ENCODE measurements around the gene SESN1.
"Not testable (repeated sequence)": the region's sequence is repeated elsewhere in the genome, so short reads cannot be mapped to it uniquely, and the experiment has no call there.

Gene SESN1

DNA sequence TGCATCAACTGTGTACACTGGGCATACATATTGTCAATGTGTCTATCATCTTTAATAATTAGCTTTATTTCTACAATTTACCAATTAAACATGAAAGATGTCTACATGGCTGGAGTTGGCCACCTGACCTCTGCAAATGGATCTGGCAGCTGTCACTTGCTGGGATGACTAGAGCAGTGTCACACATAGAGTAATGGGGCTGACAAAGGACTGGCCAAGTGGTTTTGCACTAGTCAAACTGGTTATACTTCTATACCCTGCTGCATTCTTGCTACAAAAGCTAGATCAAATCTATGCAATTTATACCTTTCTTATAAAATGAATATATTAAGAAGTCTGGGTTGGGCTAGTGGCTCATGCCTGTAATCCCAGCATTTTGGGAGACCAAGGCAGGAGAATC is 99.3 kb downstream of the SESN1 start:
- DNase-seq = no peak

DNA sequence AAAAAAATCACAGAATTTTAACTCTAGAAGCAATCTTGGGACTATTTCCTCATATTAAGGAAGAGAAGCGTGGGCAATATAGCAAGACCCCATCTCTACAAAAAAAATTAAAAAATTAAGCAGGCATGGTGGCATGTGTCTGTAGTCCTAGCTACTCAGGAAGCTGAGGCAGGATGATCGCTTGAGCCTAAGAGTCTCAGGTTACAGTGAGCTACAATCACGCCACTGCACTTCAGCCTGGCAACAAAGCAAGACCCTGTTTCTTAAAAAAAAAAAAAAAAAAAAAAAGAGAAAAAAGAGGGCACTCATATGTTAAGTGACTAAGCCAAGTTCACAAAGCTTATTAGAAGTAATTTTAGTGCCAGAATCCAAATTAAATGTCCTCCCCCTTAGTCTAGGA is 100.8 kb downstream of the SESN1 start:
- no peak for DNase-seq

DNA sequence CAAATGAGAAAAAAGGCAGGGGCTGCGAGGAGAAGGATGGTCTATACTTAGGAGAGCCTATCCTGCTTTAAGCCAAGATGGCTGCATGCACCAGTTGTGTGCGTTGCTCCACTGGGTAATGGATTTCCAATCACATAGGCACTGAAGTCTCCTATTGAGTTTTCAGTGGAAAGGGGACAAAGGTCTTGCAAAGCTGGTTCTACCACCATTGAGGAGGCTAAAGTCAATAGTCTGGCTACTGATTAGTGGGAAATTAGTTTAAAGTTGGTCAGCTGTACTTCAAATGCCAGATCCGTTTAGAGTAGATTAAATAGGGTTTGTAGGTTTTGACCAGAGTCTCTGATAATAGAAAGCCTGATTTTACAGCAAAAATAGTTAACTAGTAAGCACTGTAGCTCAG is 104.9 kb downstream of the SESN1 start:
- DNase-seq = no peak

DNA sequence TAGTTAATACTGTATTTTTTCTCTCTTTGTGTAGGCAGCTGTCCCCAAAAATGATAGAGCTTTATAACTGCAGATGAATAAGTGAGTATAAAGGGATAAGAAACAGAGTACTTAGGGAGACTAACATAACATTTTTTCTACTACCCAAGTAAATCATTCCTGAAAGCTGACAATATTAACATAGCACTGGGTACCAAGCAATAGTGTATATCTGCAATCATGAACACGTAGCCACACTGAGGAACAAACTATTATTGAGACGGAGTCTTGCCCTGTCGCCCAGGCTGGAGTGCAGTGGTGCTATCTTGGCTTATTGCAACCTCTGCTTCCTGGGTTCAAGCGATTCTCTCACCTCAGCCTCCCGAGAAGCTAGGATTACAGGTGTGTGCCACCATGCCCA is 105.9 kb downstream of the SESN1 start:
- DNase-seq = no peak

DNA sequence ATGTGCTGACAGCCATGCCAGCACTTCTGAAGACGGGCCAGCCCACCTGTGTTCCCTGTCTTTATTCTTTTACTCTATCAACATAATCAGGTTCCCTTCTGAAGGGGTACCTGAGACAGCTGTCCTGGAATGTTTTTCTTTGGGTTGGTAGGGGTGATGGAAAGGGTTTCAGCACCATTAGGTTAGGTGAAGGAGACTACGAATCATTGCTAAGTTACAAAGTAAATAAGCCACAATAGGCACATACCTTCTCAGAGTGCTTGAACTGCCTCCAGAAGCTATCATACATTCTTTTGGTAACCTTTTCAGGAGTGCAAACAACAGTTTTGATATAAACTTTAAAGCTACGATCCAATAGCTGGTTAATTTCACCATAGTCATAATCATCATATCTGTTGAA is 106.3 kb downstream of the SESN1 start:
- DNase-seq = no peak

DNA sequence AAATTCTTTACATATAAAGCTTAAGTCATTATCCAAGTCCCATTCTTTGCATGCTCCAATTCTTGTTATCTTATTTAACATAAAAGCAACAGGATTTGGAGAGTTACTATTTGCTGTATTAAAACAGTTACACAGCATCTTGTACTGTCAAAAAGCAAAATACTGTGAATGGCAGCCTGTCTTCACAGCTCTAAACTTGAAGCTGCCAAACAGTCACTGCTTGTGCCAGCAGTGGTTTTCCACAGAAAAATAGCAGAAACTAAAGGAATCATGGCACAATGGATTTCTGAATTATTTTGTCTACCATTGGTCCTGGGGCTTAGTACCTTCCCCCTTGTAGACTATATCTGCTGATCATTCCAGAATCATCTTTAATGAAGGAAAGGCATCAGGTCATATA is 107.5 kb downstream of the SESN1 start:
- no peak for DNase-seq

DNA sequence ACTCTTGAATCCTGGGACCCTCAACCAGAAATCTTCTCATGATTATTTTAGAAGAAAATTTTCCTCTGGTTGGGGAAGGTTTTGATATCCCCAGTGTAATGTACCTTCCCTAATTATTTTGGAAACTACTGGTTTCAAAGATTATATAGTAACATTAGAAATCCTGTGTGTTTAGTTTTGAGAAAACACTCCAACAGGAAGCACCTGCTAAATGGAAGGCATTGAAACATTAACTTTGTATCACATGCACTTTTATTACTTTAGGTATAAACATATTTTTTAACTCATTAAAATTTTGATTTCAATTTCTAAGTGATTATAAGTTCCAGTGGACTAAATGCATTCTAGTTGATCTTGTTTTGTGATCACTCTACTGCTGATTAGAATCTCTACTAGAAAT is 109.3 kb downstream of the SESN1 start:
- DNase-seq = no peak

DNA sequence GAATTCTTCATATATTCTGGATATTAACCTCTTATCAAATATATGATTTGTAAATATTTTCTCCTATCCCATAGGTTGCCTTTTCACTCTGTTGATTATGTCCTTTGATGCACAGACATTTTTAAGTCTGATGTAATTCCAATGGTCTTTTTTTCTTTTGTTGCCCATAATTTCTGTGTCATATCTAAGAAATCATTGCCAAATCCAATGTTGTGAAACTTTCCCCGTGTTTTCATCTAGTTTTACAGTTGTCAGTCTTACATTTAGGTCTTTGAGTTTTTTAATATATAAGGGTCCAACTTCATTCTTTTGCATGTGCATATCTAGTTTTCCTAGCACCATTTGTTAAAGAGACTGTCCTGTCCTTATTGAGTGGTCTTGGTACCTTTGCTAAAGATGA is 111.5 kb downstream of the SESN1 start:
- DNase-seq = no peak

DNA sequence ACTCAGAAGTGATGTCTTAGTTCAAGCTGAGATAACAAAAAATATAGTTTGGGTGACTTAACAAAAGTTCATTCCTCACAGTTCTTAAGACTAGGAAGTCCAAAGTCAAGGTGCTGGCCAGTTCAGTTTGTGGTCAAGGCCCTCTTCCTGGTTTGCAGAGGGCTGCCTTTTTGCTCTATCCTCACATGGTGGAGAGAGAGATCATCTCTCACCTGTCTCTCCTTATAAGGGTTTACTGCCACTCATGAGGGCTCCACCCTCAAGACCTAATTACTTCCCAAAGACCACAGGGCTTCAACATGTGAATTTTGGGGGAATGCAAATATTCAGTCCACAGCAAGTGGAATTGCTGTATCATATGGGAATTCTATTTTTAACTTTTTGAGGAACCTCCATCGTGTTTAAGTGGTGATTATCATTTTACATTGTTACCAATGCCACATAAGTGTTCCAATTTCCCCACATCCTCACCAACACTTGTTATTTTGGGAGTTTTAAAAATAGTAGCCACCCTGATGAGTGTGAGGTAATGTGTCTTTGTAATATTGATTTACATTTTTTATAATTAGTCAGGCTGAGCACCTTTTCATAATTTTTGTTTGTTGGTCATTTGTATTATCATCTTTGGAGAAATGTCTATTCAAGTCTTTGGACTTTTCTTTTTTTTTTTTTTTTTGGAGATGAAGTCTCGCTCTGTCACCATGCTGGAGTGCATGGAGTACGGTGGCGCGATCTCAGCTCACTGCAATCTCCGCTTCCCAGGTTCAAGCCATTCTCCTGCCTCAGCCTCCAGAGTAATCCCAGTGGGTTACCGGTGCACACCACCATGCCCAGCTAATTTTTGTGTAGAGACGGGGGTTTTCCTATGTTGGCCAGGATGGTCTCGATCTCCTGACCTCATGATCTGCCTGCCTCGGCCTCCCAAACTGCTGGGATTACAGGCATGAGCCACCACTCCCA is 112.2 kb downstream of the SESN1 start:
- no peak for DNase-seq

DNA sequence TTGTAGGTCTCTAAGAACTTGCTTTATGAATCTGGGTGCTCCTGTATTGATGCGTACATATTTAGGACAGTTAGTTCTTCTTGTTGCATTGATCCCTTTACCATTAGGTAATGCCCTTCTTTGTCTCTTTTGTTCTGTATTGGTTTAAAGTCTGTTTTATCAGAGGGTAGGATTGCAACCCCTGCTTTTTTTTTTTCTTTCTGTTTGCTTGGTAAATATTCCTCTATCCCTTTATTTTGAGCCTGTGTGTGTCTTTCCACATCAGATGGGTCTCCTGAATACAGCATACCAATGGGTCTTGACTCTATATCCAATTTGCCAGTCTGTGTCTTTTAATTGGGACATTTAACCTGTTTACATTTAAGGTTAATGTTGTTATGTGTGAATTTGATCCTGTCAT is 116.0 kb downstream of the SESN1 start:
- DNase-seq = not testable (repeated sequence)

DNA sequence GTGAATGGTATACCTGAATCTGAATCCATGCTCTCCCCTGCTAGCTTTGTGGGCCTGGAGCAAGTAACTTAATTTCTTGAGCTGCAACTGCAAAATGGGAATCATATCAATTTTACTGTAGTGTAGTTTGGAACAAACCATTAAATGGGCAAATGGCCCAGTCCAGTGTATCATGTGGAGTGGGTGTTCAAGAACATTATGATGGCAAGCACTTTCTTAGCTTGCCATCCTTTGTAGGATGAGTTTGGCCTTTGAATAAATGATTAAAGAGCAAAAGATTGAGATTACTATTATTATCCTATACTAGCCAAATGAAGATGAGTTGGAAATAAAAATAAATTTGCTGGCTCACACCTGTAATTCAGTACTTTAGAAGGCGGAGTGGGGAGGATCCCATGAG is 120.4 kb downstream of the SESN1 start:
- no peak for DNase-seq

DNA sequence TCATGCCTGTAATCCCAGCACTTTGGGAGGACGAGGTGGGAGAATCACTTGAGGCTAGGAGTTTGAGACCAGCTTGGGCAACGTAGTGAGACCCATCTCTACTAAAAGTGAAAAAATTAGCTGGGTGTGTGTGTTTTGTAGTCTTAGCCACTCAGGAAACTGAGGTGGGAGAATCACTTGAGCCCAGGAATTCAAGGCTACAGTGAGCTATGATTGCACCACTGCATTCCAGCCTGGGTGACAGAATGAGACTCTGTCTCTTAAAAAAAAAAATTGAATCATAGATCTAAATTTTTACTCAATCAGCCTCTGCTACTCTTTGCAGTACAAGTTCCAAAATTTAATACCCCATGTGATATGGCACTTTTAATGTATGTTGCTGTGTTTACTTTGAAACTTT is 124.9 kb downstream of the SESN1 start:
- DNase-seq = no peak

DNA sequence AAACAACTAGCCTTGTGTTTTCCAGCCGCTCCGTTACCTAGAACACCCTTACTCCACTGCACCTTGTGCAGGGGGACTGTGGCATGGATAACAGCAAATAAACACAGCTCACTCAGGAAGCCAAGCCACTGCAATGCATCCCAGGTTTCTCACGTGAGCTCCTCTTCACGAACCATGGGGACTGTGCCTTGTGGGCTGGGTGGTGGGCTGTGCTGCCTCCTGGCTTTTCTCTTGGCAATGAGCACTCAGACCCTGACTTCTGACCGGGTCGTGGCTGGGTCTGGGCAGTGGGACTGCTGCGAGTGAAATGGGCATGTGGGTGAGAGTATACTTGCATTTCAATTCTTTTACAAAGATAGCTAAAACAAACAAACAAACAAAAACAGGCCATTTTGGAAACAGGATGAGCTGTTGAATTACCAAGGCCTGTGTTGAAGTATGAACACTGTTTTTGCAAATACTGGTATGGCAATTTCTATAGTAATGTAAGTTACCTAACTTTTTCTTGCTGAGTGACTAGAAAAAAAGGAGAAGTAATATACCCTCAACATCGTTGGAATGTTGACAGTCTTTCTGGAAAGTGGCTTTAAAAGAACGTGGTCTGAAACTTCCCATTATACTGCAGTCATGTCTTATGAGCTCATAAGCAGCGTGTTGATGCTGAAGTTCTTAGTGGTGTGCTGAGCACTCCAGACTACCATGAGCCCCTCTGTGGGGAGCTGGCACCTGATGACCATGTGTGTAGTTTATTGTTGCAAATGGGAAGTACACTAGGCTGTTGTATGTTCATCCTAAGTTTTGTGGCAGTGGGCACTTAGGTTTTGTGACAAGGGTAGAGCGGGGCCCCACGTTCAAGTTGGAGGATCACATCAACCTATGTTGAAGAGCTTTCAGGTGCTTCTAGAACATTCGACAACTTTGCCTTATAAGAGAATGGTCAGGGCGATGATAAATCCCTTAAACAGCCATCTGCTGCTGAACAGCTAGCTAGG is 126.0 kb downstream of the SESN1 start:
- no peak for DNase-seq

DNA sequence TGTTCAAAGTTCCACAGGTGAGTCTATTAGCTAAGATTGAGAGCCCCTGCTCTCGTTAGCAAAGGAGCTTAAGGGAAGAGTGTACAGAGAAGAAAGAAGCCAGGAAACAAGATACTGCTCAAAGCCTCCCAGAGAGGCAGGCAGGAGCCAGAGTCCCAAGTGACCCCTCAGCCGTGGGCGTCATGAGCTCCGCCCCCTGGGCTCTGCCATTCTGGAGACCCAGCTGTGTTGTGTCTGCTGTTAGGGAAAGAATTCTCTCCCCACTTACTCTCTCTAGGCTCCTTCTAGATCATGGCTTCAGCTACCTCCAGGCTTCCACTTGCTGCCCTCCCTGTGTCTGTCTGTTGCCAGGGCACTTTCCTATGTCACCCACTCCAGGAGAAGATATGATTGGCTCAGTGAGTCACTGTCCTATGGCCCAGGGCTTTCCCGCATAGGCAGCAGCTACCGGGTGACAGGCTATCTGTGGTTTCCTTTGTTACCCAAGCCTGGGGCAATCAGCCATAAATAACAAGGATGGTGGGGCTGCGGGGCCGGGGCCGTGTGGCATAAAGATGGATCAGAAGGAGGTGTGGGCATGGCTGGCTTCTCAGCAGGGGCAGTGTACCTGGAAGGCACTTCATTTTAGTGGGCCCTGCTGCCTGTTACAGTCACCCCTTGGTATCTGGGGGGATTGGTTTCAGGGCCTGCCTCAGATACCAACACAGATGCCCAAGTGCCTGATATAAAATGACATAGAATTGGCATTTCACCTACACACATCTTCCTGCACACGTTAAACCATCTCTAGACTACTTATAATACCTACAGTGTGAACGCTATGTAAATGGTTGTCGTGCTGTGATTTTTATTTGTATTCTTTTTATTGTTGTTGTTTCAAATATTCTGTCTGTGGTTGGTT is 127.5 kb downstream of the SESN1 start:
- peak; percentile 53 for DNase-seq

DNA sequence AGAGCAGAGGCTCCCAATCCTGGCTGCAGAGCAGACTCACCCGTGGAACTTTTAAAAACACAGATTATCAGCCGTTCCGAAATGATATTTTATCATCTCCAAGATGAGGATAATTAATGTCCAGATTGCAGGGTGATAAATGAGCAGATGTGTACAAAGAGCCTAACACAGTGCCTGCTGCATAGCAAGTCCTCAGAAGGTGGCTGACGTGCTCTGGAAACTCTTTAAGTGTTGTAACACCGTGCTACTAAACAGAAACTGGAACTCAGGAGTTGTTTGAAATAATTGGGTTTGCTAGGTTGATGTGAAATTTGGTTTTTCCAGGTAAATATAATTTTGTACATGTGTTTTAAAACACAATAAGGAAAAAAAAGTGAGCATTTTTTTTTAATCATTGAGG is 128.4 kb downstream of the SESN1 start:
- DNase-seq = no peak

DNA sequence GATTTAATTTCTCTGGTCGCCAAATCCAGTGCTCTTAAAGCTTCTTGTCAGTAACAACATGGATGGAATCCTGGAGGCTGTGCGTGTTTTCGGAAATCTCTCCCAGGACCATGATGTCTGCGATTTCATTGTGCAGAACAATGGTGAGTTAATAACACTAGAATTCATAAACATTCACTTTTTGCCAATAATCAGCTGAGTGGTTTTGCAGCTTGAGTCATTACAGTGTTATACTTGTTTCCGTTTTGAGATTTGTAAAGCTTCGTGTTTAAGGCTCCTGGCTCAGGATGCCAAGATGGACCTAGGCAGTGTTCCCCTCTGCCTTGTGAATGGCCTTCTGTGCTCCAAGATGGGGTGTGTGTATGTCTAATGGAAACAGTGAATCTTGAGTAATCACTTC is 132.7 kb downstream of the SESN1 start:
- DNase-seq = no peak

DNA sequence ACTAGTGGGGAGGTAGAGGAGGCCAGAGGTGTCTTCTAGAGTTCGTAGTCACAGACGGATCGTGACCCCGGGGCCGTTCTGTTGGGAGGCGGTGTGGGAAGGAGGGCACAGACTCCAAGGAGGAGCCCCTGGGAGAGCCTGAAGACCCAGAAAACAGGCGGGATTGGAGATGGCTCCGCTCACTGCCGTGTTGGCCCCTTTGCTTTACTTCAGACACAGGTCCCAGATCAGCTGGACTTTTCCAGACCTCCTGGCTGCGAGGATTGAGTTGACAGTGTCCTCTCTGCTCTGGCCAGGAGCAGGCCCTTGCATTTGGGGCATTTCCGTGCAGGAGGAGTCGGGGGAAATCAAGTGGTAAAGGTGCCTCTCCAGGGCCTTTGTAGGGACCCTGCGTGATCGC is 133.6 kb downstream of the SESN1 start:
- no peak for DNase-seq

DNA sequence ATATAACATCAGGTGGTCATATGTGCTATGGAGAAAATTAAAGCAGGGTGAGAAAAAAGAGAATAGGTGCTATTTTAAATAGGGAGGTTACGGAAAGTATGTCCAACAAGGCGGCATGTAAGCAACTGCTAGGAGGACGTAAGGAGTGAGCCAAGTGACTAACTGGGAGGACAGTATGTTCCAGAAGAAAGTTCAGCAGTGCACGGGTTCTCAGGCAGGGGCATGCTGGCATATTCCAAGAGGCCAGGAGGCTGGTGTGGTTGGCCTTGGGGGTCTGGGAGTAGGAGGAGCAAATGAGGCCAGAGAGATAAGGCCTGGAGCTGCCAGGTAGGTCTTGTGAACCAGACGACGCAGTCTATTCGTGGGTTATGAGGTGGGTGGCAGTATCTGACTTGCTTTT is 134.0 kb downstream of the SESN1 start:
- no peak for DNase-seq

DNA sequence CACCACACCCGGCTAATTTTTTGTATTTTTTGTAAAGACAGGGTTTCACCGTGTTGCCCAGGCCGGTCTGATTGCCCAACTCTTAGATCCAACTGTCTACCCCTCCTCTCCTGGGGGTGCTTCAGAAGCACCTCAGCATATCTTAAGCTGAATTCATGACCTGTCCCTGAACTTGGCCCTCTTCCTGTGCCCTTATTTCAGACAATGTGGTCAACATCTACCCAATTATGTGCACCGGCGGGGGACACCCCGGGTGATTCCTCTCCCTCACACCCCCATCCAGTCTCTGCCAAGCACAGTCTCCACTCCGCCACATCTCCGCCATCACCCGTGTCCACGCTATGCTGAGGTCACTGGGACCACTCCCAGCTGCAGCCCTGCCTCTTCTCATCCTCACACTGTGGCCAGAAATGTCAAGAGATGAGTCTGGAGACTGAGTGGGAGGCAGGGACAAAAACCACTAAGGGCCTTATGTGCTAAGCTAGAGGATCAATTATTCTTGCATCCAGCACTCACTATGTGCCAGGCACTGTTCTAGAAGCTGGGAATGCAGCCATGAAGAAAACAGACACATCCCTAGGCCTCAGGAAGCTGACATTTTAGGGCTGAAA is 134.6 kb downstream of the SESN1 start:
- DNase-seq = no peak

DNA sequence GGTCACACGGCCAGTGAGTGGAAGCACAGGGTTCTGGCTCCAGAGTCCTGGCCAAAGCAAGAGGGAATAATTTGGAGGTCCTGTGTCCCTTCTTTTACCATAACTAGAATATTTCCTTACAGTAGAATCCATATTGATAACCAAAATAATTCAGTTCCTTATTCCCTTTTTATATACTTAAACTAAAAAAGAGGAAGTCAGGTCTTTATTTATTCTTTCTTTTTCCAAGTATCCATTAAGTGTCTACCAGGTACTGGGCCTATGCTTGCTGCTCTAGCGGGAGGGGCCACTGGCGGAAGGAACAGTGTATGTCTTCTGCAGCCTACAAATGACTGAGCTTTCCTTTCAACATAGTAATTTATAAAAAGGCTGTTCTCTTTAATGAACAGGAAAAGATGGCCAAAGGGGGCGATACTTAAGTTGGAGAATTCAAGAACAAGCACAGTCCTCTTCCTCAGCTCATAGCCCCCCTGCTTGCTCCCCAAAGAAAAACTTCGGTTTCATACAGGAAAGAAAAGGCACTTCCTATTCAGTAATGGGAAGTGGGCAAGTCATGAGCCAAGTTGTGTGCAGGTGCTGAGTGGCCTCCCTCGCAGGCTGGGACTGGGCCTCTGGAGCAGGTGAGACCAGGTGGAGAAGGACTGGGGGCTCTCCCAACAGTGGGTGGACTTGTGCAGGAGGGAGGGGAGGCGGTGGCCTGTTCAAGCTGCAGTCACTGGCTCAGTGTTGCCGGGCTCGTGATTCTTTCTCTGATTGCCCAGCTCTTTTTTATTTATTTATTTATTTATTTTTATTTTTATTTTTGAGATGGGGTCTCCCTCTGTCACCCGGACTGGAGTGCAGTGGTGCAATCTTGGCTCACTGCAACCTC is 135.5 kb downstream of the SESN1 start:
- DNase-seq = no peak

DNA sequence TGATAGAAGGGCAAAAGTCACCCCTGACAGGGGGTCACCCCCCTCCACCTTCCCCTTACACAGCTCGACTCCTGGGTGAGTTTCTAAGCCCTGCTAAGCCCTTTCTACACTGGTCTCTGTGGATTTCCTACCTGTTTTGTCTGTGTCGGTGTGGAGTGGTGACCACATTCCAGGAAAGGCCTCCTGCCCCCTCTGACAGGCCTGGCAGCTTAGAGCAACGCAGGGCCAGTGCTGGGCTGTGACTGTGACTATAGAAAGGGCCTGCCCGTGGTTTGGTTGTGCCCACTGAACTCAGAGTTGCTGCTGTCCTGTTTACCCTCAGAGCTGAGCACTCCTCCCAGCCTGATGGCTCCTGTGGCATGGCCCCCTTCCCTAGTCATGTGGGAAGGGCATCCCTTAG is 137.4 kb downstream of the SESN1 start:
- no peak for DNase-seq

Measured in fibroblast of skin of back (primary cell).